HEK293 (cell line): Measurements from ENCODE around the gene EDIL3.

Experiments
- CTCF ChIA-PET: fragments of 350-600 bp; formaldehyde crosslinking; extraction: SDS; loops from one replicate; lab custom pipeline; 2021; ENCODE audit warnings: antibody characterized with exemption; lab: Yijun Ruan, JAX
- POLR2A ChIA-PET: fragments of 300-600 bp; formaldehyde crosslinking; extraction: SDS; loops from one replicate; lab custom pipeline; 2020; ENCODE audit warnings: antibody characterized with exemption, inconsistent platforms; lab: Yijun Ruan, JAX
- H3K27ac ChIP-seq: fragments of 200-500 bp; sonication (Bioruptor generic); 2 replicates; pipeline ENCODE4 v1.5.1; 2014; ENCODE audit warnings: low read depth, low read length, control low read depth, inconsistent platforms; ENCODE audit errors: extremely low read depth
- H3K36me3 ChIP-seq, 2 experiments: fragments of 200-500 bp in 1 of 2; sonication (Bioruptor generic) in 1 of 2; 1 replicate in 1 of 2; 2 replicates in 1 of 2; pipeline ENCODE4 v1.5.1; 2014 to 2017; ENCODE audit warnings: inconsistent platforms in 2 of 2, low read length in 2 of 2; ENCODE audit not compliant: control insufficient read depth in 2 of 2, insufficient read depth in 1 of 2
- H3K4me1 ChIP-seq: fragments of 200-500 bp; sonication (Bioruptor generic); 2 replicates; pipeline ENCODE4 v1.5.1; 2014; ENCODE audit warnings: mild to moderate bottlenecking, low read length, inconsistent platforms; ENCODE audit not compliant: control insufficient read depth, insufficient read depth
- H3K4me3 ChIP-seq: 2 replicates; pipeline ENCODE4 v1.5.1; 2011; ENCODE audit warnings: low read depth, mild to moderate bottlenecking, control low read depth, low read length, moderate library complexity
- H3K9me3 ChIP-seq: fragments of 200-500 bp; sonication (Bioruptor generic); 2 replicates; pipeline ENCODE4 v1.5.1; 2014; ENCODE audit warnings: low read depth, low read length, inconsistent platforms; ENCODE audit not compliant: control insufficient read depth, insufficient read depth
- ATF2 ChIP-seq: fragments of 450-650 bp; formaldehyde crosslinking; IDR thresholded peaks from 2 replicates; pipeline ENCODE4 v1.5.1; 2016; ENCODE audit warnings: missing biosample characterization, missing genetic modification characterization, low read depth
- BCL11B ChIP-seq: fragments of 450-650 bp; formaldehyde crosslinking; IDR thresholded peaks from 2 replicates; pipeline ENCODE4 v1.5.1; 2016; ENCODE audit warnings: low read depth, missing biosample characterization, missing genetic modification characterization
- INSM2 ChIP-seq: fragments of 450-650 bp; formaldehyde crosslinking; IDR thresholded peaks from 2 replicates; pipeline ENCODE4 v1.5.1; 2016; ENCODE audit warnings: missing biosample characterization, missing genetic modification characterization
- PRDM1 ChIP-seq: fragments of 450-650 bp; formaldehyde crosslinking; IDR thresholded peaks from 2 replicates; pipeline ENCODE4; 2016; ENCODE audit warnings: missing biosample characterization, missing genetic modification characterization
- PRDM10 ChIP-seq: fragments of 450-650 bp; formaldehyde crosslinking; IDR thresholded peaks from 2 replicates; pipeline ENCODE4 v1.5.1; 2016; ENCODE audit warnings: missing biosample characterization, missing genetic modification characterization
- REST ChIP-seq: fragments of 450-650 bp; formaldehyde crosslinking; IDR thresholded peaks from 2 replicates; pipeline ENCODE4 v1.5.1; 2016; ENCODE audit warnings: missing biosample characterization, missing genetic modification characterization
- YY1 ChIP-seq: fragments of 450-650 bp; formaldehyde crosslinking; IDR thresholded peaks from 2 replicates; pipeline ENCODE4 v1.5.1; 2018; ENCODE audit warnings: missing biosample characterization, missing genetic modification characterization
- ZBTB17 ChIP-seq: fragments of 450-650 bp; formaldehyde crosslinking; IDR thresholded peaks from 2 replicates; pipeline ENCODE4 v1.5.1; 2016; ENCODE audit warnings: missing biosample characterization, missing genetic modification characterization
- ZNF133 ChIP-seq: fragments of 450-650 bp; formaldehyde crosslinking; IDR thresholded peaks from 2 replicates; pipeline ENCODE4 v1.5.1; 2016; ENCODE audit warnings: missing biosample characterization, missing genetic modification characterization
- ZNF157 ChIP-seq: fragments of 450-650 bp; formaldehyde crosslinking; IDR thresholded peaks from 2 replicates; pipeline ENCODE4 v1.5.1; 2016; ENCODE audit warnings: missing biosample characterization, missing genetic modification characterization
- ZNF274 ChIP-seq, 2 experiments: fragments of 200-500 bp in 1 of 2; fragments of 450-650 bp in 1 of 2; sonication (Bioruptor generic) in 1 of 2; formaldehyde crosslinking in 1 of 2; IDR thresholded peaks; 2 replicates each; pipeline versions ENCODE4 v1.5.1 to v1.6.1; 2014 to 2016; ENCODE audit warnings: borderline replicate concordance in 1 of 2, inconsistent platforms in 1 of 2, low read length in 1 of 2, missing biosample characterization in 1 of 2, missing genetic modification characterization in 1 of 2
- ZNF449 ChIP-seq: fragments of 450-650 bp; formaldehyde crosslinking; IDR thresholded peaks from 2 replicates; pipeline ENCODE4 v1.5.1; 2017; ENCODE audit warnings: missing biosample characterization, mild to moderate bottlenecking, missing genetic modification characterization, moderate library complexity
- ZNF48 ChIP-seq: fragments of 450-650 bp; formaldehyde crosslinking; IDR thresholded peaks from 2 replicates; pipeline ENCODE4 v1.5.1; 2016; ENCODE audit warnings: missing biosample characterization, missing genetic modification characterization
- ZNF544 ChIP-seq: fragments of 450-650 bp; formaldehyde crosslinking; IDR thresholded peaks from 2 replicates; pipeline ENCODE4 v1.5.0; 2017; ENCODE audit warnings: missing biosample characterization, missing genetic modification characterization
- ZNF624 ChIP-seq: fragments of 450-650 bp; formaldehyde crosslinking; IDR thresholded peaks from 2 replicates; pipeline ENCODE4 v1.5.1; 2017; ENCODE audit warnings: missing biosample characterization, missing genetic modification characterization
- ZNF776 ChIP-seq: fragments of 450-650 bp; formaldehyde crosslinking; IDR thresholded peaks from 2 replicates; pipeline ENCODE4 v1.5.0; 2017; ENCODE audit warnings: missing biosample characterization, missing genetic modification characterization, borderline replicate concordance
- TF ChIP-seq, protein P1 (sequence below): fragments of 450-650 bp; formaldehyde crosslinking; IDR thresholded peaks from 2 replicates; pipeline ENCODE4 v1.5.1; 2017; ENCODE audit warnings: missing biosample characterization, missing genetic modification characterization

The EDIL3 gene

DNA sequence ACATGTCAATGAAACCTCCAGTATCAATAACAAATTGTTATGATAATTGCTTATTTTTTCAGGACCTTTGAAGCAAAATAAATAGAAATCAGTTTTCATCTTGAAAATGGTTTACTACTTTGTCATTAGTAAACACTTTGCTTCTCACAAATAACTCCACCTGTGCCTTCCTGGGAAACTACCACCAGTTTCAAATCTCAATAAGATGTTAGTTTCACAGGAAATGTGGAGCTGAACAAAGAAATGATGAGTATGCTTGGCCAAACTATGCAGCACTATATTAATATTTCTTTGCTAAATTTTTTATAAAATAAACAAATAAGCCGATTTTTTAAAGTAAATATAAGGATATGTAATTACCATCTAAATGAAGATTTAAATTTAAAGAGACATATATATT lies 442.5 kb downstream of the EDIL3 start:
- CTCF ChIA-PET: interaction anchor here (7.9 kb wide), 1 partner anchor 15 kb away, joined by 62 read pairs; no protein-coding TSS in a partner anchor
- no peaks in the 10 kb centered on the region for H3K36me3 ChIP-seq
- no peak overlapping the region for H3K27ac ChIP-seq
- no peak for TF ChIP-seq PRDM1 (tag by site-specific recombination)
- TF ChIP-seq ZNF157 (tag by site-specific recombination): no peak
- TF ChIP-seq REST (tag by site-specific recombination): no peak
- no peak for TF ChIP-seq ATF2 (tag by site-specific recombination)
- no peak for TF ChIP-seq ZNF48 (tag by site-specific recombination)
- TF ChIP-seq ZNF133 (tag by site-specific recombination): no peak
- TF ChIP-seq ZNF776 (tag by site-specific recombination): no peak
- TF ChIP-seq, all 188 proteins: peak for 0
- Histone ChIP-seq H3K9me3 (no peaks in the 10 kb centered on the region), H3K4me1 (no peaks in the 10 kb centered on the region), H3K4me3 (no peak overlapping the region)
- POLR2A ChIA-PET: no interaction called here

- H3K27ac ChIP-seq: no peak overlapping the region
- POLR2A ChIA-PET: no interaction called here
- TF ChIP-seq ZNF449 (no peak), ZNF274 (IDR thresholded peaks at IDR 0.05; ENCODE audit: low read length) (no peak), ZNF274 (tag by site-specific recombination; IDR thresholded peaks at IDR 0.05; ENCODE audit: borderline replicate concordance) (no peak), ZNF544 (no peak), YY1 (tag by site-specific recombination) (no peak), INSM2 (no peak), ZBTB17 (tag by site-specific recombination) (no peak), PRDM10 (no peak), BCL11B (no peak), ZNF624 (no peak)
- TF ChIP-seq, protein P1, sequence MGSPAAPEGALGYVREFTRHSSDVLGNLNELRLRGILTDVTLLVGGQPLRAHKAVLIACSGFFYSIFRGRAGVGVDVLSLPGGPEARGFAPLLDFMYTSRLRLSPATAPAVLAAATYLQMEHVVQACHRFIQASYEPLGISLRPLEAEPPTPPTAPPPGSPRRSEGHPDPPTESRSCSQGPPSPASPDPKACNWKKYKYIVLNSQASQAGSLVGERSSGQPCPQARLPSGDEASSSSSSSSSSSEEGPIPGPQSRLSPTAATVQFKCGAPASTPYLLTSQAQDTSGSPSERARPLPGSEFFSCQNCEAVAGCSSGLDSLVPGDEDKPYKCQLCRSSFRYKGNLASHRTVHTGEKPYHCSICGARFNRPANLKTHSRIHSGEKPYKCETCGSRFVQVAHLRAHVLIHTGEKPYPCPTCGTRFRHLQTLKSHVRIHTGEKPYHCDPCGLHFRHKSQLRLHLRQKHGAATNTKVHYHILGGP (tag by site-specific recombination): no peak
- no peaks in the 10 kb centered on the region for H3K4me1 ChIP-seq
- CTCF ChIA-PET: interaction anchor here (7.9 kb wide), 1 partner anchor 11 kb away, joined by 62 read pairs; no protein-coding TSS in a partner anchor
- no peaks in the 10 kb centered on the region for H3K36me3 ChIP-seq
- H3K4me3 ChIP-seq: no peak overlapping the region
- H3K9me3 ChIP-seq: no peaks in the 10 kb centered on the region
Observed at GRCh38 chr5:83937837-83938236, 446.8 kb downstream of the EDIL3 start.
